TTC549 (cell line): ENCODE data around the gene RANGRF.

Experiments used
- FAIRE-seq: peaks from 2 replicates; lab custom pipeline; 2012; peaks lifted over from hg19 to GRCh38; lab: Jason Lieb, UNC

RANGRF gene

DNA sequence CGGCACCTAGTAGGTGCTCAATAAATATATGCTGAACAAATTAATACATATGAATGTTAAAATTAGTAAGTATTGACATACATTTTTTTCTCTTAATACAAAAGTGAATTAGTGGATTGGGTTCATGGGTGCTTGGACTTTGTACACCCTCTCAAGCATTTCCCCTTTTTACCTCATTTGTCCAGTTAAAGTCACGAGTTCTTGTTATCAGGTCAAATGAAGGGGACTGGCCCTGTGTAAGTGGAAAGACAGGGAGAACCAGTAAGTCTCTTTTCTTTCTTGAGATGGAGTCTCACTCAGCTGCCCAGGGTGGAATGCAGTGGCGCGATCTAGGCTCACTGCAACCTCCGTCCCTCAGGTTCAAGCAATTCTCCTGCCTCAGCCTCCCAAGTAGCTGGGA is 13.7 kb upstream of the RANGRF start:
- FAIRE-seq: no peak

DNA sequence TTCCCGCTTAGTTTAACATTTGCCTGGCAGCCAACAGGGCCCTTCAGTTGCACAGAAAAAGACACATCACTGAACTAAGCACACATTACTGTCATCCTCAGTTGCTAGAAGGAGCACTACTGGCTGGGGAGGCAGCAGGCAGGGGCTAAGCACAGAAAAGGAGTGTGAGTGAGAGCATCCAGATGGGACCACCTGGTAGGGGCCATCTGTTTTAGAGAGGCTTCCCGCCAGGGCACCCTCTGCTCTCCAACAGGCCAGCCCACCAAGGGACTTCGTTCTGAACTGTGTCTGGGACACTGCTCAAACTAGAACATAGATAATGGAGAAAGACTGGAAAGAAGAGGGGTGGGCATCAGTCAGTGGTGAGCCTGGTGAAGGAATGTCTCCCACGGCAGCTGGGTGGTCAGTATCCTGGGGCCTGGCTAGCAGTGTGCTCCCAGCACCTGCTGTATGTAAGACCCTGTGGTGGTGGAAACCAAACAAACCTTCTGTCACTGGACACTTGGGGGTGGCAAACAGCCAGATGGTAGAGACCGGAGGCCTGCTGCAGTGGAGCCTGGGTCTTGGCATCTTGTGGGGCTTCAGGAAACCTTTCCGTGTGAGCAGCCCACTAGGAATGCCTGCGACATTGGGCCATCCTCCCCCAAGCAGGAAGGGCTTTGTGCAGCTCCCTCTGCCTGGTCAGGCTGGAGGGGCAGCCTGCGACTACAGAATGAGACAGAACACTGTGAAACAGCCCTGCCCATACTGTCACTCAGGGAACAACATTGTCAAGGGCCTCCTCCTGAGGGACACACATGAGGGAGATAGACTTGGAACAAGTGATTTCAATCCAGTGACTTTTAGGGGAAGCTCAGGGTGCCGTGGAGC is 12.8 kb upstream of the RANGRF start:
- FAIRE-seq: no peak

DNA sequence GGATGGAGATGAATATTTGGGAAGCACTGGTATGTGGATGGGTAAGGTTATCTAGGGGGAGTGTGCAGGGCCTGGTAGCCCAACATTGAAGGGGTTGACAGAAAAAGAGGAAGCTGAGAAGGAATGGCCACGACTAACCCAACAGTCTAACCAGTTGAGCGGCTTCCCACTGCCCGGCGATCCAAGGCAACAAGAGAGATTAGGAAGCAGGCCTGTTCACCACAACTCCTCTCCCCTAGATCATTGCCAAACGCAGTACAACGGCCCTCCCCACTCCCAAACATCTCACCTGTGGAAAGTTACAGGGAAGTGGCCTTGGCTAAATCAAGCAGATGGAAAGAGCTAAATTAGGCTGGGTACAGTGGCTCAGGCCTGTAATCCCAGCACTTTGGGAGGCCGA is 11.2 kb upstream of the RANGRF start:
- no peak for FAIRE-seq

DNA sequence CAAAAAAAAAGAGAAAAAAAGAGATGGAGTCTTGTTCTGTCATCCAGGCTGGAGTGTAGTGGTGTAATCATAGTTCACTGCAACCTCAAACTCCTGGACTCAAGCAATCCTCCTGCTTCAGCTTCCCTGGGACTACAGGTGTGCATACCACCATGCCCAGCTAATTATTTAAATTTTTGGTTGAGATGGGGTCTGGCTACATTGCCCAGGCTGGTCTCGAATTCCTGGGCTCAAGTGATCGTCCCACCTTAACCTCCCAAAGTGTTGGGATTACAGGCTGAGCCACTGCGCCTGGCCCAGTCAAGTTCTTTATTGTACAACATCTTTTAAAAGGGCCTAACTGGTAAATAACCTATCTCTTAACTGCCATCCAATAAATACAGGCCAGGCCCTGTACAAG is 6.1 kb upstream of the RANGRF start:
- no peak for FAIRE-seq

DNA sequence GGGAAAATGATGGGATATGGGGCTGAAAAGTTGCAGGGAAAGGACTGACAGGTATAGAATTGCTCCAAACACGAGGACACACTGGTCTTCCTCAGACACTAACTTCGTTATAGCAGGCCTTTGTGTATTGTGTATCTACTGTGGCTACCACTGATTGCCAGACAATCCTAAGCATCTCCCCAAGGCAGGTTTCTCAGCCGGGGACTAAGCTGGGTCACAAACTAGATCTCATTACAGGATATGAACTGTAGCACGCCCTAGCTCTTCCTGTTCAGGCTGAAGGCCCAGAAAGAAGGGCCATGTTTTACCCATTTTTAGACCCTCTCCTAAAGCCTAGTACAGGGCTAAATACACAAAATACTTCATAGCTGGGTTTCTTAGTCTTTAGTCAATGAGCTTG is 5.1 kb upstream of the RANGRF start:
- no peak for FAIRE-seq

DNA sequence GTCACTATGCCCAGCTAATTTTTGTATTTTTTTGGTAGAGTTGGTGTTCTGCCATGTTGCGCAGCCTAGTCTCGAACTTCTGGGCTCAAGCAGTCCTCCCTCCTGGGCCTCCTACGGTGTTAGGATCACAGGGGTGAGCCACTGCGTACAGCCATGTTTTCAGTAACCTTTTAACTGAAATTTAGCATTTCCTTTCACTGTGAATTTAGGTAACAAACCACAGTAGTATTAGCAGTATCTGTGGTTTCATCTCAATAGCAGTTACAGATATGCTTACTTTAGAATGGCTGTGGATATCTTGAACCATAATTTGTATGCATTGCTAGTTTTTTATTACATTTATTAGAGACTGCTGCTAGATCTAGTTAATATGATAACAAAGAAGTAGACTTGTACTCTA is 4.3 kb upstream of the RANGRF start:
- FAIRE-seq: no peak

DNA sequence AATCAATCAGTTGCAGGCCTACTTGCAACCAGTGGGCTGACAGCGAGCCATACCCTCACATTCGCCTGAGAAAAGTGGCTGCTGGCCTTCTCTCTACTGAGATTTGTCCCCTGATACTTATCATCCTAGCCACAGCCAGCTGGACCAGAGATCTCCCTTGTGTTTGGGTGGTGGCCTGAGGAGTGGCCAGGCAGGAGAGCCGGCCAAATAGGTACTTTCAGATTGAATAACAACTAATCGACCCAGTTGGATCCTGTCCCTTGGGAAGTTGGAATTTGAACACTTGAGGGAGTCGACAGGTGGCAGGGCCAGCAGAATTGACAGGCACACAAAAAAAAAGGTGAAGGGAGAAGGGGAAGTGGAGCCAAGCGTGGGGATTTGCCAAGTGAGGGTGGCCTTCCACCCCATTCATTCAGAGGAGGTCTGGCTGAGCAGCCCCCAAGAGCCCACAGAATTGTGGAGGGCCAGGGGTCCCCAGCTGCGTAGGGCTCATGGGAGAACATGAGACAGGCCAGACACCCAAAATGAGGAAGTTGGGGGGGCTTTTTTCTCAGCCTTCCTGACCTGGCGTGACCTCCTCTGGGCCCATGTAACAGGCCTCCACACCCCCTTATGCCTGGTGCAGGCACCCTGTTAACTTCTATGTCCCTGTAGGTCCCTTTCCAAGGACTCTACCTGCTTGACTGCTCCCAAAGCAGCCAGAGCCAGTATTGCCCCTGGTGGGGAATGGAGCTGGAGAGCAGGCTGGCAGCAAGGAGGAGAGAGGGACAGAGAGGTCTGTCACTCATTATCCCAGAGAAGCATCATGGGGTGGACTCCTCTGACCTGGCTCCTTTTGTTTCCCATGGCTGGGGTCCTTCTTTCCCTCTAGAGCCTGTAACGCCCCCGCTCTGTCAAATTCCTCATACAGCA is 2.9 kb upstream of the RANGRF start:
- no peak for FAIRE-seq

DNA sequence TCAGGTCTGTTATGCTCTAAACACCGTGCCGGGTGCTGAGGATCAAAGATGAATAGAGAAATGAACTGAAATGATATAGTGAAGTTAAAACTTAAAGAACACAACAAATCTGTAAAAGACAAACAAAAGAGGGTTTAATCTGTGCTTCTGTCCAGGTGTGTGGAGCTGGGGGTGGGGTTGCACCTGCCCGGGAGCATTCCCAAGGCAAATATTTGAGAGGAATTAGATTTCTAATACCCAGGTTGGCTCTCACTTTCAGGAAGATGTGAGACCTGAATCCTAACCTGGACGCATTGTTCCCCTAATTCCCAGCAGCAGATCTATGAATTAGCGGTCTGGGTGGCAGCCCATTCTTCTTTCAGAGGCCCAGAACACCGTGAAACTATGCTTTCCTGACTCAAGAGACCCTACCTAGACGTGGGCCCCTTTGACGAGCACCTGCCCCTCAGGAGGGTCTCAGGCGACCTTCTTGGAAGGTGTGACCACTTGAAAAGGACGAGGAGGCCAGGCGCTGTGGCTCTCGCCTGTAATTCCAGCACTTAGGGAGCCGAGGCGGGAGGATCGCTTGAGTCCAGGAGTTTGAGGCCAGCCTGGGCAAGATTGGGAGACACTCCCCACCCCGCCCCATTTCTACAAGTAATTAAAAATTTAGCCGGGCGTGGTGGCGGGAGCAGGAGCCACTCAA is 677 bp upstream of the RANGRF start:
- no peak for FAIRE-seq

DNA sequence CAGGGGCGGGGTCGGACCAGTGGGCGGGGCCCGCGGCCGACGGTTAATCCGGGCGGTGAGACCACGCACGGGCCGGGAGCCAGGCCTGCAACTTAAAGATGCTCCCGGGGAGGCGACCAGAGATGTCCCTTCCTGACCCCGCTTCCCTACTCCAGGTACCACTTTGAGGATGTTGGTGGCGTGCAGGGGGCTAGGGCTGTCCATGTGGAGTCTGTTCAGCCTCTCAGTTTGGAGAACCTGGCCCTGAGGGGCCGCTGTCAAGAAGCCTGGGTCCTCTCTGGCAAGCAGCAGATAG is 580 bp downstream of the RANGRF start:
- no peak for FAIRE-seq

DNA sequence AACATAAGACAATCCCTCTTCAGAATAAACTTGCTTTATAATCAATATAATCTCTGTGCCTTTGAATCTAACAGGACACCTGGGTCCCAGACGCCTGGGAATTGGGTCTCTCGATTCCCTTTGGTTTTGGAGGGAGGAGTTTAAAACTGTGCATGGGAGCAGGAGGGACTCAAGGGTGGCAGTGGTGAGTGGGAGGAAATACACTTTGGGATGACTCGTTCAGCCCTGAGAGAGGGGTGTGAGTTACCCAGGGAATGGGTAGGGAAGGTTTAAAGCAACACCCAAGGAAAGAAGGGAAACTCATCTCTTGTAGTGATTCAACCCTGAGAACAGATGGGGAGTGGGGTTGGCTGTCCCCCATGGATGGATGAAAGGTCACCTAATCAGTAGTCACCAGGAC is 1.6 kb downstream of the RANGRF start:
- FAIRE-seq: no peak

DNA sequence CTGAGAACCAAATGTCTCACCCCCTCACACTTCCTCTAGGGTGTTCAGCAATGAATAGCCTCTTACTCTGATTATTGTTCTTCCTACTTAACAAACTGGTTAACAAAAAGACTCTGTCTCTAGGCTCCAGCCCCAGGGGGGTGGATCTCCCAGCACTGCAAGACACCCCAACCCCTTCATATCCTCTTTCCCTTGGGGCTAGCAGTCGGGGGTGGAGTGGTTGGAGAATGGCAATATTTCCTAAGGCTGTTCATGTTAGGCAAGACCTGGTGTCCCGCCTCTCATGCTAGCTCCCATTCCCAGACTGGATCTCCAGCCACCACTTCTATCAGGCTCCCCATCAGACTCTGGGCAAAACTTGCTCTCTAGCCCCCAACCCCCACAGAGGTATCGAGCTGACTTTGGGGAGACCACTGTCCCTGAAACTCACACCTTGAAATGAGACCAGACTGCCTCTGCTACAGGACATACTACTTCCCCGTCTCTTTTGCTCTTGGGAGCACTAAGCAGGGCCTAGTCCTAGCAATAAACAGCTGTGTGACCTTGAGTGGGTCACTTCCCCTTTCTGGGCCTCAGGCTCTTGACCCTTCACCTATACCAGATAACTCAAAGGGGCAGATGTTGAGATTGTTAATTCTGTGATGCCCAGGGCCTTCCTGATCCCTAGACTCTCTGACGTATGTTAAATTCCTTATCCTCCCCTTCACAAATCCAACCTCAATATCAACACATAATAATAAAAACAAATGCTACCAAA is 4.3 kb downstream of the RANGRF start:
- no peak for FAIRE-seq

DNA sequence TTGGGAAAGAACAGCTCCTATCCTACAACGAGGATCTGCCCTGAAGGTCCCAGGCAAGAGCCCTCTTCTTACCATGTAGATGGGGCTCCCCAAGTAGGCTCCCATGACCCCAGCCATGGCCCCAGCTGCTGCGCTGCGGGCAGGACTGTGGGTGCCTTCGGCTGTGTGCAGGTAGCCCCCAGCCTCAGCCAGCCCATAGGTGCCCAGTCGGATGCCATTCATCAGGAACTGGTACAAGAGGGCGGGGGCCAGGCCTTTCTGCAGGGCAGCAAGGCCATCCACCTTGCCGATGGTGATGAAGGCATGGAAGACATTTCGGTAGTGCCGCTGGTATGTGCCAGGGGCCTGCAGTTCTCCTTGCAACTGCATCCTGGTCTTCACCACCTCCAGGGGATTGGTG is 5.9 kb downstream of the RANGRF start:
- FAIRE-seq: no peak

DNA sequence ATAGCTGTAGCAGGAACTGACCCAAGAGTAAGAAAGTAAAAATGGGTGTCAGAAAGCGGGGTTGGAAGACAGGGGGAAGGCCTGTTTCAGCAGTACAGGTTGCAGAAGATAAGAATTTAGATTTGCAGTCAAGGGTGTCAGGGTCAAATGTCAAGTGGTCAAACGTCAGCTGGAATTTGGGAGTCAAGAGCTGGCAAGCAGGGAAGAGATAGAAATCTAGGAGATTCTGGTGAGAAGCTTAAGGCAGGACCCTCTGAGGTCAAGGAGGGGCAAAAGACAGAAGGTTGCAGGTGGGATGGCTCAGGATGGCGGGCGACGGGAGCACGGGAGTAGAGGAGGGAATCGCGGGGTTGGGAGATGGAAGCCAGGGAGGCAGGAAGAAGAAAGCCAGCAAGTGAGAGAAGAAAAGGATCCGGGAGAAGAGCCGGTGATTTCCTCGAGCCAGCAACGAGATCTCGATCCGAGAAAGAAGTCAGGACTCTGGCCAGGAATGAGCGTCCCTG is 6.4 kb downstream of the RANGRF start:
- FAIRE-seq: no peak

DNA sequence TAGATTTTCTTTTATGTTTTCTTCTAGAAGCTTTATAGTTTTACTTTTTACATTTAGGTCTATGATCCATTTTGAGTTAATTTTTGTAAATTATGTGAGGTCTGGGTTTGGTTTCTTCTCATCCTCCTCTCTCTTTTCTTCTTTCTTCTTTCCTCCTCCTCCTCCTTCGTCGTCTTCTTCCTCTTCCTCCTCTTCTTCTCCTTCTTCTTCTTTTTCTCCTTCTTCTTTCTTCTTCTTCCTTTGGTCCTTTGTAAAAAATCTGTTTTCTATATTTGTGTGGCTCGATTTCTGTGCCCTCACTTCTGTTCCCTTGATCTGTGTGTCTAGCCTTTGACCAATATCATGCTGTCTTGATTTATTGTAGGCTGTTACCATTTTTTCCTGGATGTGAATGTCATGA is 11.8 kb downstream of the RANGRF start:
- FAIRE-seq: no peak

DNA sequence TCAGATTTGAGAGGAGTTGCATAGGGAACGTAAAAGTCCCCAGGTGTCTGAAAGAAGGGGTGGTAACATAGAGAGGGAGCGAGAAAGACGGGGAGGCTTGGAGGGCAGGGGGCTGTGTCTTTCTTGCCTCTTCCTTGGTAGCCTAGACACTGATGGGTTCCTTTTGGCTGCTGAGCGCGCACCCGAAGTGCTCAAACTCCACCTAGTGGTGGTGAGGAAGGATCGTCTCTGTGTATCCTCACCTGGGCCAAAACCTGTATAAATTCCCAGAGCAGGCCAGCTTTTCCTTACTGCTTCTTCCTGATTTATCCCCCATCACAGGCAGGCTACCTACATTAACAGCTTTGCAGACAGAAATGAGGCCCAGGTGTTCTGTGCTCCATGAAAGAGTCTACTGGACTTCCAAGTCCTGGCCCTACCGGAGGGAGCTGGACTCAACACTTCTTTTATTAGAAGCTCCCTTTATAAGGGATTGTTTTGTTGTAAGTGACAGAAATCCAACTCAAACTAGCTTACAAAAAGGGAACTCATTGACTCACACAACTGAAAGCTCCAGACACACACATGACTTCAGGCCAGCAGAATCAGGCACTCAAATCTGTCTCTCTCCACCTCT is 12.3 kb downstream of the RANGRF start:
- FAIRE-seq: no peak

DNA sequence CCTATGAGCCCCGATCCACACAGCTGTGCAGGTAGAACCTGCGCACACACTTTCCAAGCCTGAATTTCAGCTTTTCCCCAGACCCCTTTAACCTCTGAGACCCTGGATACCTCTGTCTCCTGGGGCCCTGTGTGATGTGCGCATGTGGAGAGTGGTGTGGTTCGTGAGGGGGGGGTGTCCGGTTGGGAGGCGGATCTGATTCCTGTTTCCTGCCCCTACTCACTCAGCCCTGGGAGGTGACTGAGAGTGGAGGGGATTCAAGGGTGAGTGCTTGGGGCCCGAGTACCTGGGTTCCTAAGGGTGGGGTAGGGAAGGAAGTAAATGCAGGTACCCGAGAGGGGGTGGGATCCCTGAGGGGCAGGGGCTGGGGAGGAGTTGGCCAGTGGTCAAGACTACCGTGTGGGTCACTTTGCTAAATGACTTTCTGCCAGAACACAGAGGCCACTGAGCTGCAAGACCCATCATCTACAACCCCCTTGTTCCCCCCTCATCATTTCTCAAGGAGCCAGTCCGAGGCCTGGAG is 22.2 kb downstream of the RANGRF start:
- FAIRE-seq: no peak

DNA sequence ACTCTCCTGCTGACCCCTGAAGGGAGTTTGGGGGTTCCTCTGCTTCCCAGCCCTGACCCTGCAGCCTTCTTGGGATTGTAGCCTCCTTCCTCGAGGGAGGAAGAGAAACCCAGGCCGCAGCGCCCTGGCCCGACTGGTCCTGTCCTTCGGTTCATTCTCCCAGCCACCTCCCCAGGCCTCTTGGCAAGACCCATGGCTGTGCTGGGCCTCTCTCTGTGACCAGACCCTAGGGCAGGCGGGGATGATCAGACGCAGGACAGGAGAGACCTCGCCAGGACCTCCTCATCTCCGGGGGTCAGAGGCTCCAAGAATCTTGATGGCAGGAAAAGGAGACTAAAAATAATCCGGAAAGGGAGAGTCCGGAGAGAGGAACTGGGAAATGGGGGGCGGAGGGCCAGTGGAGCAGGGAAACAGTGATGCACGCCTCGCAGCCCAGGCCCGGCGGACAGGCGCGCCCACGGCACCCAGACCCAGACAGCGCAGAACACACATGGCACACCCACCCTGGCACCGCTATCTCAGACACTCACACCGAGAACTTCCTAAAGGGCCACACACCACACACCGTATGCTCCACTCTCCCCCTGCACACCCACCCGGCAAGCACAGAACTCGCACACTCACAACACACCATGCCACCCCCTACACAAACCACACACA is 22.8 kb downstream of the RANGRF start:
- FAIRE-seq: no peak

DNA sequence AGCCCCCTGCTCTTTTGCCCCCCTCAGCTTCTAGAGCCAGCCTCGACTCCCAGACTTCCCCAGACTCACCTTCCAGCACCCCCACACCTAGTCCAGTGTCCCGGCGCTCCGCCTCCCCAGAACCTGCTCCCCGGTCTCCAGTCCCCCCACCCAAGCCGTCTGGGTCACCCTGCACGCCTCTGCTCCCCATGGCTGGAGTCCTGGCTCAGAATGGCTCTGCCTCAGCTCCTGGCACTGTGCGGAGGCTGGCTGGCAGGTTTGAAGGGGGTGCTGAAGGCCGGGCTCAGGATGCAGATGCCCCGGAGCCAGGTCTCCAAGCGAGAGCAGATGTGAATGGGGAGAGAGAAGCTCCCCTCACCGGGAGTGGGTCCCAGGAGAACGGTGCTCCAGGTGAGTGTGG is 23.8 kb downstream of the RANGRF start:
- FAIRE-seq: no peak

DNA sequence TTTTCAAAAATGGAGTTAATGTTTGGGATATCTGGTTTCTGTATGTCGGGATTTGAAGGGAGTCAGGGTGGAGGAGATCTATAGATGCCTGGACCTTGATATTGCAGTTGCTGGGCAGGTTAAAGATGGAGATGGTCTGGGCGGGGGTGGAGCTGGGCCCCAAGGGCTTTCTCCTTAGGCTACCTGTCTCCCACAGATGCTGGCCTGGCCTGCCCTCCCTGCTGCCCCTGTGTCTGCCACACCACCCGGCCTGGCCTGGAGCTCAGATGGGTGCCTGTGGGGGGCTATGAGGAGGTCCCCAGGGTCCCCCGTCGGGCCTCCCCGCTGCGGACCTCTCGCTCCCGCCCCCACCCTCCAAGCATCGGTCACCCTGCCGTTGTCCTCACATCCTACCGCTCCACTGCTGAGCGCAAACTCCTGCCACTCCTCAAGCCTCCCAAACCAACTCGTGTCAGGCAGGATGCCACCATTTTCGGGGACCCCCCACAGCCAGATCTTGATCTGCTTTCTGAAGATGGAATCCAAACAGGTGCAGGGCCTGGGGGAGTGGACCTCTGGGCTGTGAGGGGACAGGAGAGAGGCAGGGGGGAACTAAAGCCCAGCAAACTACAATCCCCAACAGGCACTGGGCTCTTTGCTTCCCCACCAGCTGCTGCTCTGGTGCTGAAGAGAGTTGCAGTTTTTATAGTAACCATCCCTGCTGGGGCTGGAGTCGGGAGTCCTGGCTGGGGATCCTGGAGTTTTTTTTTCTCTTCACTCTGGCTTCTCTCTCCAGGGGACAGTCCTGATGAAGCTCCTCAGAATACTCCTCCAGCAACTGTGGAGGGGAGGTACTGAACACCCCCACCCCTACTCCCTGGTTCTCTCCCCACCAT is 24.5 kb downstream of the RANGRF start:
- FAIRE-seq: no peak
